Breast epithelium (tissue), 3 donors: ENCODE data around the gene TMEM187.

Experiments
- POLR2A ChIP-seq: fragments of 450-650 bp; IDR thresholded peaks from one replicate; pipeline ENCODE4 v1.6.1; 2016; ENCODE audit warnings: antibody characterized with exemption, mild to moderate bottlenecking, moderate library complexity
- POLR2AphosphoS5 ChIP-seq, 3 donors: sonication (generic); formaldehyde crosslinking; IDR thresholded peaks; one replicate each; pipeline ENCODE4 v1.6.1; 2017; ENCODE audit warnings: antibody characterized with exemption in 3 of 3

- TF ChIP-seq POLR2AphosphoS5 (IDR thresholded peaks at IDR 0.05) (no peak), POLR2A (no peak)
These were observed 10.8 kb downstream of the TMEM187 start for GRCh38 chrX:153983321-153983801.
